H1 (cell line): ENCODE measurements around the gene BTN1A1. TPM values are rescaled to one million over a fixed set of nuclear protein-coding genes. Genes with fewer than 3 reads are reported as not detected.

Experiments used
- CTCF ChIA-PET: fragments of 300-600 bp; sonication (Branson Sonifier 250); formaldehyde crosslinking; loops from one replicate; lab custom pipeline; 2021; ENCODE audit not compliant: partially characterized antibody; lab: Charles Lee
- POLR2A ChIA-PET: fragments of 300-600 bp; sonication (Branson Sonifier 250); formaldehyde crosslinking; loops from one replicate; lab custom pipeline; 2021; ENCODE audit warnings: inconsistent platforms; ENCODE audit not compliant: partially characterized antibody; lab: Charles Lee
- DNase-seq, 2 experiments: peaks; one replicate each; pipeline versions ENCODE4 v3.0.0 to v3.0.0-alpha.2; 2010 to 2022; ENCODE audit warnings: low spot score in 2 of 2, low read depth in 1 of 2, mixed read lengths in 1 of 2
- FAIRE-seq: peaks from 2 replicates; lab custom pipeline; 2011; peaks lifted over from hg19 to GRCh38; lab: Jason Lieb, UNC
- H2AFZ ChIP-seq: 2 replicates; pipeline ENCODE4 v1.8.1; 2012; ENCODE audit warnings: low read length, inconsistent platforms
- H2AK5ac ChIP-seq: 2 replicates; pipeline ENCODE4 v1.6.1; 2013; ENCODE audit warnings: low read depth, low read length
- H2BK120ac ChIP-seq: replicated peaks from 2 replicates; pipeline ENCODE3; 2013; ENCODE audit warnings: low read depth, low read length, inconsistent platforms
- H2BK12ac ChIP-seq: 2 replicates; pipeline ENCODE4 v1.6.1; 2013; ENCODE audit warnings: low read depth, low read length
- H2BK15ac ChIP-seq: 2 replicates; pipeline ENCODE4 v1.6.1; 2013; ENCODE audit warnings: low read length
- H2BK20ac ChIP-seq: 2 replicates; pipeline ENCODE4 v1.6.1; 2013; ENCODE audit warnings: low read length
- H2BK5ac ChIP-seq: 2 replicates; pipeline ENCODE4 v1.6.1; 2013; ENCODE audit warnings: low read depth, low read length
- H3K14ac ChIP-seq: 2 replicates; pipeline ENCODE4 v1.6.1; 2013; ENCODE audit warnings: inconsistent platforms; ENCODE audit not compliant: insufficient read length
- H3K18ac ChIP-seq: 2 replicates; pipeline ENCODE4 v1.6.1; 2013; ENCODE audit warnings: low read length; ENCODE audit errors: extremely low read depth
- H3K23ac ChIP-seq: 2 replicates; pipeline ENCODE4 v1.6.1; 2013; ENCODE audit warnings: inconsistent platforms; ENCODE audit not compliant: insufficient read length
- H3K23me2 ChIP-seq: 2 replicates; pipeline ENCODE4 v1.6.1; 2013; ENCODE audit warnings: low read depth, low read length
- H3K27ac ChIP-seq: 2 replicates; pipeline ENCODE4 v1.6.1; 2011; ENCODE audit warnings: low read depth, low read length, inconsistent platforms
- H3K27me3 ChIP-seq, 4 experiments: replicated peaks in 1 of 4; 1 replicate in 1 of 4; 2 replicates in 3 of 4; pipeline versions ENCODE4 v1.6.1 to v1.8.1; 2011 to 2013; ENCODE audit warnings: low read length in 3 of 4, mild to moderate bottlenecking in 3 of 4, inconsistent platforms in 2 of 4, mixed read lengths in 2 of 4, moderate library complexity in 1 of 4; ENCODE audit not compliant: control insufficient read depth in 3 of 4, insufficient read depth in 3 of 4; ENCODE audit errors: extremely low read depth in 1 of 4
- H3K36me3 ChIP-seq, 4 experiments: 2 replicates each; pipeline versions ENCODE4 v1.6.1 to v1.8.1; 2011 to 2013; ENCODE audit warnings: mild to moderate bottlenecking in 4 of 4, low read length in 3 of 4, moderate library complexity in 2 of 4, control low read depth in 1 of 4, inconsistent platforms in 1 of 4; ENCODE audit not compliant: insufficient read depth in 4 of 4, control insufficient read depth in 2 of 4
- H3K4ac ChIP-seq: replicated peaks from 2 replicates; pipeline ENCODE3; 2013; ENCODE audit warnings: low read length, low read depth, mixed read lengths, inconsistent platforms; ENCODE audit not compliant: insufficient read length
- H3K4me1 ChIP-seq, 4 experiments: replicated peaks in 1 of 4; 1 replicate in 1 of 4; 2 replicates in 3 of 4; pipeline versions ENCODE4 v1.6.1 to v1.8.1; 2011 to 2013; ENCODE audit warnings: low read length in 3 of 4, inconsistent platforms in 2 of 4, mixed read lengths in 1 of 4; ENCODE audit not compliant: insufficient read depth in 4 of 4, control insufficient read depth in 3 of 4
- H3K4me2 ChIP-seq, 2 experiments: 2 replicates each; pipeline versions ENCODE4 v1.6.1 to v1.8.1; 2011 to 2013; ENCODE audit warnings: low read depth in 2 of 2, low read length in 2 of 2, control low read depth in 1 of 2, inconsistent platforms in 1 of 2, mild to moderate bottlenecking in 1 of 2; ENCODE audit not compliant: insufficient read depth in 1 of 2
- H3K4me3 ChIP-seq, 4 experiments: fragments of 200-600, 300-600 bp in 1 of 4; sonication (generic), shearing (Covaris generic), sonication (Bioruptor Twin) in 1 of 4; 2 replicates each; pipeline versions ENCODE4 v1.5.1 to v1.8.1; 2011 to 2016; ENCODE audit warnings: low read length in 4 of 4, low read depth in 3 of 4, control low read depth in 2 of 4, inconsistent platforms in 2 of 4, mild to moderate bottlenecking in 2 of 4, mixed read lengths in 1 of 4, moderate library complexity in 1 of 4; ENCODE audit not compliant: insufficient read depth in 2 of 4; ENCODE audit errors: extremely low read depth in 1 of 4
- H3K56ac ChIP-seq: replicated peaks from 2 replicates; pipeline ENCODE3; 2013; ENCODE audit warnings: low read depth, mild to moderate bottlenecking, mixed read lengths, low read length, inconsistent platforms; ENCODE audit not compliant: insufficient read length
- H3K79me1 ChIP-seq: 2 replicates; pipeline ENCODE4 v1.6.1; 2013; ENCODE audit warnings: low read depth, low read length, control low read depth
- H3K79me2 ChIP-seq, 2 experiments: 2 replicates each; pipeline versions ENCODE4 v1.6.1 to v1.8.1; 2012 to 2013; ENCODE audit warnings: low read length in 2 of 2, mild to moderate bottlenecking in 2 of 2, inconsistent platforms in 1 of 2; ENCODE audit not compliant: insufficient read depth in 2 of 2, control insufficient read depth in 1 of 2
- H3K9ac ChIP-seq, 4 experiments: replicated peaks in 1 of 4; 1 replicate in 1 of 4; 2 replicates in 3 of 4; pipeline versions ENCODE4 v1.6.1 to v1.8.1; 2011 to 2013; ENCODE audit warnings: low read depth in 3 of 4, low read length in 3 of 4, control low read depth in 2 of 4, mild to moderate bottlenecking in 2 of 4, moderate library complexity in 2 of 4, inconsistent platforms in 1 of 4; ENCODE audit errors: extremely low read depth in 1 of 4
- H3K9me3 ChIP-seq, 2 experiments: 2 replicates each; pipeline versions ENCODE4 v1.6.1 to v1.8.1; 2012 to 2013; ENCODE audit warnings: mild to moderate bottlenecking in 2 of 2, moderate library complexity in 2 of 2, control low read depth in 1 of 2, inconsistent platforms in 1 of 2, low read depth in 1 of 2, low read length in 1 of 2, mixed read lengths in 1 of 2; ENCODE audit not compliant: insufficient read depth in 2 of 2
- H4K20me1 ChIP-seq, 2 experiments: replicated peaks in 1 of 2; 2 replicates each; pipeline versions ENCODE3 to v1.8.1; 2011 to 2013; ENCODE audit warnings: inconsistent platforms in 2 of 2, low read length in 2 of 2, mild to moderate bottlenecking in 1 of 2; ENCODE audit not compliant: insufficient read depth in 2 of 2, control insufficient read depth in 1 of 2
- H4K5ac ChIP-seq: 2 replicates; pipeline ENCODE4 v1.6.1; 2013; ENCODE audit warnings: low read length, low read depth, mixed read lengths, inconsistent platforms; ENCODE audit not compliant: insufficient read length
- H4K8ac ChIP-seq: 2 replicates; pipeline ENCODE4 v1.8.0; 2013; ENCODE audit warnings: mild to moderate bottlenecking, moderate library complexity, low read length, inconsistent platforms; ENCODE audit not compliant: insufficient read depth; ENCODE audit errors: extremely low read depth
- H4K91ac ChIP-seq: replicated peaks from 2 replicates; pipeline ENCODE3; 2013; ENCODE audit warnings: low read length, mixed read lengths, inconsistent platforms; ENCODE audit not compliant: insufficient read length
- ASH2L ChIP-seq: fragments of 200-600, 300-600 bp; sonication (generic); IDR thresholded peaks from one replicate; pipeline ENCODE4 v1.7.1; 2017; ENCODE audit warnings: low read length
- ATF3 ChIP-seq: IDR thresholded peaks from 2 replicates; pipeline ENCODE4 v1.6.1; 2011; ENCODE audit warnings: low read depth, mild to moderate bottlenecking, low read length; ENCODE audit not compliant: insufficient read depth
- CEBPB ChIP-seq: IDR thresholded peaks from 2 replicates; pipeline ENCODE4 v1.6.1; 2012; ENCODE audit warnings: low read depth, low read length
- CHD1 ChIP-seq: IDR thresholded peaks from 2 replicates; pipeline ENCODE4 v1.6.1; 2012; ENCODE audit warnings: low read depth, low read length, improper control_type of control experiment
- CHD2 ChIP-seq: IDR thresholded peaks from 2 replicates; pipeline ENCODE4 v1.6.1; 2012; ENCODE audit warnings: low read length, improper control_type of control experiment
- CTBP2 ChIP-seq: IDR thresholded peaks from 2 replicates; pipeline ENCODE4 v1.7.0; 2011; ENCODE audit warnings: borderline replicate concordance, mild to moderate bottlenecking, moderate library complexity, mixed read lengths, low read length; ENCODE audit not compliant: insufficient read depth, insufficient read length
- FOSL1 ChIP-seq: IDR thresholded peaks from 2 replicates; pipeline ENCODE4 v1.6.1; 2011; ENCODE audit warnings: mild to moderate bottlenecking, low read depth, low read length, moderate library complexity; ENCODE audit not compliant: insufficient read depth
- HDAC2 ChIP-seq, 2 experiments: fragments of 300-600 bp in 1 of 2; sonication (generic) in 1 of 2; IDR thresholded peaks; 2 replicates each; pipeline ENCODE4 v1.6.1; 2011 to 2012; ENCODE audit warnings: low read depth in 2 of 2, low read length in 2 of 2, mild to moderate bottlenecking in 2 of 2, moderate library complexity in 2 of 2, borderline replicate concordance in 1 of 2, inconsistent platforms in 1 of 2
- KDM1A ChIP-seq: fragments of 200-600, 300-600 bp; sonication (generic); IDR thresholded peaks from 2 replicates; pipeline ENCODE4 v1.7.1; 2016; ENCODE audit warnings: mild to moderate bottlenecking, low read length, borderline replicate concordance
- SP4 ChIP-seq: IDR thresholded peaks from 2 replicates; pipeline ENCODE4 v1.6.1; 2012; ENCODE audit warnings: low read length, inconsistent platforms
- TAF7 ChIP-seq: optimal IDR thresholded peaks from 2 replicates; pipeline ENCODE3; 2011; ENCODE audit warnings: low read depth, mild to moderate bottlenecking, inconsistent platforms, low read length, moderate library complexity, borderline replicate concordance
- WGBS, 2 experiments: shearing (Covaris generic) in 1 of 2; methylation state at CpG; one replicate each; pipeline versions ENCODE4 v1.1.6 to v1.1.7; 2013 to 2015; ENCODE audit warnings: low lambda C conversion rate in 2 of 2, mixed read lengths in 2 of 2, inconsistent platforms in 1 of 2, low coverage in 1 of 2, missing lambda C conversion rate in 1 of 2; ENCODE audit not compliant: insufficient replicate concordance in 2 of 2, insufficient coverage in 1 of 2, insufficient read length in 1 of 2; ENCODE audit errors: extremely low coverage in 1 of 2, missing lambda C conversion rate in 1 of 2; 5-methylcytosine and 5-hydroxymethylcytosine counted together
- polyA plus RNA-seq, 7 experiments: library from polyadenylated mRNA; depleted of rRNA in 3 of 7; stranded (reverse) in 5 of 7; unstranded in 2 of 7; fragments of >200 nt in 5 of 7; fragments of 200-250 nt in 2 of 7; gene quantifications; 1 replicate in 5 of 7; 2 replicates in 1 of 7; 4 replicates in 1 of 7; pipeline versions ENCODE4 v1.2.1 to v1.2.3, GENCODE V29; 2011 to 2013; ENCODE audit warnings: missing spikeins in 2 of 7, mixed read lengths in 2 of 7
- total RNA-seq: library from RNA; stranded (reverse); fragmentation: NEBNext Ultra II Directional; extraction: Animal tissue kit (Norgen Biotek cat#: 25700); gene quantifications from 2 replicates; pipeline ENCODE4 v1.2.1, GENCODE V29; 2021

Gene BTN1A1
- total and polyA plus RNA-seq, 2 of the 8 experiments (the other 6 are each of a cell fraction or from before 2014, with no cell fraction given) = 0.28 to 0.35 TPM

DNA sequence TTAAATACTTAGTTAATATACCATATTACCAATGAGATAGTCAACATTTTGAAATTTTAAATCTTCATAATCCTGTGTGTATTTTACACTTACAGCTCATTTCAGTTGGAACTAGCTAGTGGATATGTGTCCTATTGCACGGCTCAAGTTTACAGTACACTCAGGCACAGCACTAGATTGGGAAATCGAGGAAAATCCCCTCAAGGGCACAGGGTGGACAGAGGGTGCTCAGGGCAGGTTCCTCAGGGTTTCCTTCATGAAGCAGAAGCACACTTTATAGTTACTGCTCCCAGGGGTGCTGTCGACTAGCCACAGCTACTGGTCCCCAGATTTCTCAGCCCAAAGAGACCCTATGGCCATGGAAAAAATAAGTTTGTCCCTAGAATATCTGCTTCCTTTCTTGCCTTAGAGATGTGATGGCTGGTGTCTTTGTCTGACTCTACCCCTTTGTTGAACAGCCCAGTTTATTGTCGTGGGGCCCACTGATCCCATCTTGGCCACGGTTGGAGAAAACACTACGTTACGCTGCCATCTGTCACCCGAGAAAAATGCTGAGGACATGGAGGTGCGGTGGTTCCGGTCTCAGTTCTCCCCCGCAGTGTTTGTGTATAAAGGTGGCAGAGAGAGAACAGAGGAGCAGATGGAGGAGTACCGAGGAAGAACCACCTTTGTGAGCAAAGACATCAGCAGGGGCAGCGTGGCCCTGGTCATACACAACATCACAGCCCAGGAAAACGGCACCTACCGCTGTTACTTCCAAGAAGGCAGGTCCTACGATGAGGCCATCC is 40.9 kb upstream of the BTN1A1 start:
- H3K79me2 ChIP-seq = peaks cover 0 to 13% of the 10 kb centered on the region in 2 experiments; a peak in 2 of 4 replicates
- peaks cover 0 to 2% of the 10 kb centered on the region in 2 experiments for H4K20me1 ChIP-seq
- no peaks in the 10 kb centered on the region for H3K27me3 ChIP-seq
- H3K4me2 ChIP-seq = peak overlapping the region in 1 of 2 experiments; percentile 96; a peak in 1 of 4 replicates
- no peaks in the 10 kb centered on the region for H3K9me3 ChIP-seq
- H3K23me2 ChIP-seq = no peaks in the 10 kb centered on the region; the same call in 1 of the 2 replicates
- H3K23ac ChIP-seq = no peak overlapping the region
- no peak overlapping the region for H2BK5ac ChIP-seq
- H3K4me3 ChIP-seq = no peak overlapping the region; a peak in 1 of 8 replicates
- H3K14ac ChIP-seq = no peak overlapping the region
- WGBS, 2 experiments = 96% methylated on average over 16 of the region's 16 CpGs; no CpG with 5 or more reads in 1 of the 2 experiments
- ChIA-PET CTCF (no interaction called here), POLR2A (interaction anchor here (0.9 to 1.7 kb wide), 2 partner anchors 11 to 52 kb away, joined by 3 to 6 read pairs; no protein-coding TSS in a partner anchor)
- no peak overlapping the region for H2BK15ac ChIP-seq
- peaks cover 3 to 32% (median 25%) of the 10 kb centered on the region in 4 experiments; a peak in 6 of 8 replicates for H3K36me3 ChIP-seq
- no peak overlapping the region for H2AFZ ChIP-seq
- FAIRE-seq (no peak), DNase-seq (no peak)
- no peak overlapping the region for H4K5ac ChIP-seq
- H3K56ac ChIP-seq = no peak overlapping the region
- H2BK12ac ChIP-seq = no peak overlapping the region
- no peak overlapping the region for H4K8ac ChIP-seq
- H2BK20ac ChIP-seq = no peak overlapping the region
- H3K27ac ChIP-seq = no peak overlapping the region
- H3K9ac ChIP-seq = no peak overlapping the region; a peak in 1 of 7 replicates
- no peaks in the 10 kb centered on the region; the same call in 1 of the 2 replicates for H3K79me1 ChIP-seq
- H2AK5ac ChIP-seq = no peak overlapping the region
- H3K4ac ChIP-seq = no peak overlapping the region
- no peak overlapping the region for H3K18ac ChIP-seq
- no peak overlapping the region for H4K91ac ChIP-seq
- peaks cover 0 to 6% (median 5%) of the 10 kb centered on the region in 4 experiments; a peak in 4 of 7 replicates for H3K4me1 ChIP-seq
- H2BK120ac ChIP-seq = no peak overlapping the region
- TF ChIP-seq CEBPB (no peak), ATF3 (no peak), TAF7 (no peak), HDAC2 (IDR thresholded peaks at IDR 0.05; ENCODE audit: borderline replicate concordance in 1 of 2, low read depth in 2 of 2, low read length in 2 of 2) (no peak), CHD1 (no peak), ASH2L (no peak), SP4 (no peak), KDM1A (no peak), CHD2 (no peak), CTBP2 (no peak), FOSL1 (no peak)
